Astrocyte (in vitro differentiated cells and primary cell): ENCODE data around the gene BPI. TPM values are rescaled to one million over a fixed set of nuclear protein-coding genes. Genes with fewer than 3 reads are reported as not detected.

Experiments
- DNase-seq: peaks from one replicate; pipeline ENCODE4 v3.0.0-alpha.2; 2010; ENCODE audit warnings: low read depth
- FAIRE-seq: peaks from 2 replicates; lab custom pipeline; 2011; peaks lifted over from hg19 to GRCh38; lab: Jason Lieb, UNC
- H2AFZ ChIP-seq: 2 replicates; pipeline ENCODE4 v1.6.0; 2012; ENCODE audit warnings: low read depth, low read length, inconsistent platforms
- H3K27ac ChIP-seq: 2 replicates; pipeline ENCODE4 v1.5.1; 2011; ENCODE audit warnings: low read depth, low read length, inconsistent platforms
- H3K27me3 ChIP-seq: 2 replicates; pipeline ENCODE4 v1.6.0; 2011; ENCODE audit warnings: low read length, inconsistent platforms; ENCODE audit not compliant: insufficient read depth
- H3K36me3 ChIP-seq: 2 replicates; pipeline ENCODE4 v1.5.1; 2011; ENCODE audit warnings: low read length, inconsistent platforms; ENCODE audit not compliant: insufficient read depth
- H3K4me1 ChIP-seq: 2 replicates; pipeline ENCODE4 v1.5.1; 2011; ENCODE audit warnings: low read length, inconsistent platforms; ENCODE audit not compliant: insufficient read depth
- H3K4me2 ChIP-seq: 2 replicates; pipeline ENCODE4 v1.6.0; 2012; ENCODE audit warnings: low read length, inconsistent platforms
- H3K4me3 ChIP-seq: 2 replicates; pipeline ENCODE4 v1.5.1; 2011; ENCODE audit warnings: low read depth, mild to moderate bottlenecking, low read length, inconsistent platforms; ENCODE audit not compliant: insufficient read depth
- H3K79me2 ChIP-seq: 2 replicates; pipeline ENCODE4 v1.6.0; 2012; ENCODE audit warnings: mild to moderate bottlenecking, low read length, inconsistent platforms; ENCODE audit not compliant: insufficient read depth
- H3K9ac ChIP-seq: 2 replicates; pipeline ENCODE4 v1.6.0; 2012; ENCODE audit warnings: mild to moderate bottlenecking, low read length, inconsistent platforms
- H3K9me3 ChIP-seq: 2 replicates; pipeline ENCODE4 v1.5.1; 2012; ENCODE audit warnings: low read depth, mild to moderate bottlenecking, low read length, inconsistent platforms; ENCODE audit not compliant: insufficient read depth
- H4K20me1 ChIP-seq: 2 replicates; pipeline ENCODE4 v1.6.0; 2012; ENCODE audit warnings: low read length, inconsistent platforms; ENCODE audit not compliant: insufficient read depth
- H3K27ac Mint-ChIP-seq: one replicate; pipeline ENCODE4 v1.8.0; 2021; ENCODE audit warnings: mild to moderate bottlenecking, mixed read lengths; ENCODE audit not compliant: unreplicated experiment
- H3K27me3 Mint-ChIP-seq: one replicate; pipeline ENCODE4 v1.8.0; 2021; ENCODE audit warnings: low read depth, mixed read lengths; ENCODE audit not compliant: unreplicated experiment
- H3K36me3 Mint-ChIP-seq: one replicate; pipeline ENCODE4 v1.8.0; 2021; ENCODE audit warnings: low read depth, mixed read lengths; ENCODE audit not compliant: unreplicated experiment
- H3K4me1 Mint-ChIP-seq: one replicate; pipeline ENCODE4 v1.8.0; 2021; ENCODE audit warnings: low read depth, mixed read lengths; ENCODE audit not compliant: unreplicated experiment
- H3K4me3 Mint-ChIP-seq: one replicate; pipeline ENCODE4 v1.8.0; 2021; ENCODE audit warnings: mild to moderate bottlenecking, moderate library complexity, mixed read lengths; ENCODE audit not compliant: unreplicated experiment
- H3K9me3 Mint-ChIP-seq: one replicate; pipeline ENCODE4 v1.8.0; 2021; ENCODE audit warnings: mild to moderate bottlenecking, mixed read lengths; ENCODE audit not compliant: unreplicated experiment
- CTCF ChIP-seq: IDR thresholded peaks from 2 replicates; pipeline ENCODE4 v1.5.1; 2011; ENCODE audit warnings: low read depth, mild to moderate bottlenecking, inconsistent platforms, low read length, moderate library complexity; ENCODE audit not compliant: insufficient read depth
- EZH2 ChIP-seq: IDR thresholded peaks from 2 replicates; pipeline ENCODE4 v1.6.1; 2012; ENCODE audit warnings: mild to moderate bottlenecking, low read length, inconsistent platforms; ENCODE audit not compliant: insufficient read depth
- total RNA-seq: library from RNA; stranded (reverse); gene quantifications from 2 replicates; pipeline ENCODE4 v1.2.1, GENCODE V29; 2021

BPI gene
- total RNA-seq, 1 donor from 2014 or later, result not detected

DNA sequence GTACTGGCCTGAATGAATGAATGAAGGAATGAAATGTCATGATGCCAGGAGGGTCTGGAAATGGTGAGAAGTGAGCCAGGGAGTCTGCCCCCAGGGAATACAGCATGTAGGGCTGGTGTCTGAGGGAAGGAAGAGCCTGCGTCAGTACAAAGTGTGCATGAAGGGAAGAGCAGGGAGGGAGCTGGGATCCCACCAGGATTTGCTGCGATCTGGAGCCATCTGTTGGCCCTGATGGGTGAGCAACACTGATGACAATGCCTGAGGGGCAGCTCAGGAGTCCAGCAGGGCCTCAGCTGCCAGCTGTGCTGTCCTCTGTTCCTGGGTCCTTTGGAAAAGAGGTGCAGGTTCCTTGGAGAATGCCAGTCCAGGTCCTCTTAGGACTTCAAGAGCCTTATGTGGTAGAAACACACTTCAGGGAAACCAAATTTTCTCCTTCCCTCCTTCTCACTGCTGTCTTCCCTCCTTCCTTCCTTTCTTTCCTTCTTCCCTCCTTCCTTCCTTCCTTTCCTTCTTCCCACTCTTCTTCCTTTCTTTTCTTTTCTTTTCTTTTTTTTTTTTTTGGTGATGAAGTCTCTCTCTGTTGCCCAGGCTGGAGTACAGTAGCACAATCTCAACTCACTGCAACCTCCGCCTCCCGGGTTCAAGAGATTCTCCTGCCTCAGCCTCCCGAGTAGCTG lies 11.5 kb downstream of the BPI start:
- H3K27ac Mint-ChIP-seq, result no peak overlapping the region
- Histone ChIP-seq H3K9ac (no peak overlapping the region), H3K4me3 (no peak overlapping the region), H2AFZ (no peak overlapping the region), H3K4me2 (no peak overlapping the region), H4K20me1 (no peaks in the 10 kb centered on the region), H3K4me1 (peaks cover 5% of the 10 kb centered on the region), H3K36me3 (no peaks in the 10 kb centered on the region), H3K79me2 (no peaks in the 10 kb centered on the region), H3K27ac (no peak overlapping the region), H3K9me3 (peaks cover 7% of the 10 kb centered on the region), H3K27me3 (peaks cover 2% of the 10 kb centered on the region)
- H3K36me3 Mint-ChIP-seq, result no peaks in the 10 kb centered on the region
- H3K4me3 Mint-ChIP-seq, result no peak overlapping the region
- peaks cover 2% of the 10 kb centered on the region for H3K9me3 Mint-ChIP-seq
- TF ChIP-seq EZH2 (no peak), CTCF (no peak)
- peaks cover 6% of the 10 kb centered on the region for H3K4me1 Mint-ChIP-seq
- DNase-seq (no peak), FAIRE-seq (no peak)
- H3K27me3 Mint-ChIP-seq, result peaks cover 62% of the 10 kb centered on the region

- no peak overlapping the region for H3K9ac ChIP-seq
- no peaks in the 10 kb centered on the region for H4K20me1 ChIP-seq
- TF ChIP-seq CTCF, result no peak
- no peak for TF ChIP-seq EZH2
- Mint-ChIP-seq H3K4me1 (peaks cover 7% of the 10 kb centered on the region), H3K27me3 (peaks cover 55% of the 10 kb centered on the region), H3K4me3 (no peak overlapping the region), H3K27ac (no peak overlapping the region), H3K36me3 (no peaks in the 10 kb centered on the region), H3K9me3 (no peaks in the 10 kb centered on the region)
- H3K9me3 ChIP-seq, result peaks cover 7% of the 10 kb centered on the region
- H3K79me2 ChIP-seq, result no peaks in the 10 kb centered on the region
- FAIRE-seq (no peak), DNase-seq (no peak)
- H3K4me2 ChIP-seq, result no peak overlapping the region
- H3K27me3 ChIP-seq, result peaks cover 2% of the 10 kb centered on the region
- no peak overlapping the region for H2AFZ ChIP-seq
- H3K27ac ChIP-seq, result no peak overlapping the region
- H3K4me1 ChIP-seq, result peaks cover 6% of the 10 kb centered on the region
- H3K36me3 ChIP-seq, result no peaks in the 10 kb centered on the region
- H3K4me3 ChIP-seq, result no peak overlapping the region
These were observed 12.4 kb downstream of the BPI start for GRCh38 chr20:38316341-38316740.

- H3K36me3 ChIP-seq, result no peaks in the 10 kb centered on the region
- FAIRE-seq (no peak), DNase-seq (no peak)
- H3K9me3 Mint-ChIP-seq, result no peaks in the 10 kb centered on the region
- peaks cover 6% of the 10 kb centered on the region for H3K4me1 ChIP-seq
- no peak overlapping the region for H3K4me3 ChIP-seq
- peaks cover 7% of the 10 kb centered on the region for H3K4me1 Mint-ChIP-seq
- peaks cover 2% of the 10 kb centered on the region for H3K27me3 ChIP-seq
- H3K27me3 Mint-ChIP-seq, result peaks cover 49% of the 10 kb centered on the region
- peaks cover 7% of the 10 kb centered on the region for H3K9me3 ChIP-seq
- no peak for TF ChIP-seq EZH2
- no peak for TF ChIP-seq CTCF
- H3K79me2 ChIP-seq, result no peaks in the 10 kb centered on the region
- no peak overlapping the region for H2AFZ ChIP-seq
- H3K27ac ChIP-seq, result no peak overlapping the region
- no peaks in the 10 kb centered on the region for H3K36me3 Mint-ChIP-seq
- H3K9ac ChIP-seq, result no peak overlapping the region
- H3K4me3 Mint-ChIP-seq, result no peak overlapping the region
- no peak overlapping the region for H3K27ac Mint-ChIP-seq
- H3K4me2 ChIP-seq, result no peak overlapping the region
- H4K20me1 ChIP-seq, result no peaks in the 10 kb centered on the region
These were observed 13.5 kb downstream of the BPI start for GRCh38 chr20:38317422-38317821.
